HepG2 (cell line): ENCODE measurements around the gene RTEL1. TPM values are rescaled to one million over a fixed set of nuclear protein-coding genes. Genes with fewer than 3 reads are reported as not detected.

ENCODE experiments used
- AHR ChIP-seq: IDR thresholded peaks from 2 replicates; pipeline ENCODE4 v1.6.1; 2018; ENCODE audit warnings: missing genetic modification reagents, missing compliant biosample characterization
- ATF1 ChIP-seq: IDR thresholded peaks from 2 replicates; pipeline ENCODE4 v1.6.1; 2016; ENCODE audit warnings: mild to moderate bottlenecking, control low read depth
- BRD4 ChIP-seq: sonication (generic); formaldehyde crosslinking; IDR thresholded peaks from 2 replicates; pipeline ENCODE4 v1.4.0; 2020; ENCODE audit warnings: missing genetic modification reagents
- JUNB ChIP-seq: sonication (generic); formaldehyde crosslinking; IDR thresholded peaks from 2 replicates; pipeline ENCODE4 v1.8.0; 2022; ENCODE audit warnings: missing genetic modification reagents, mild to moderate bottlenecking, borderline replicate concordance
- KAT8 ChIP-seq: IDR thresholded peaks from 2 replicates; pipeline ENCODE4 v1.6.1; 2016; ENCODE audit warnings: missing genetic modification reagents, missing compliant biosample characterization
- MZF1 ChIP-seq: sonication (generic); formaldehyde crosslinking; IDR thresholded peaks from 2 replicates; pipeline ENCODE4 v1.8.1; 2023; ENCODE audit warnings: mild to moderate bottlenecking, missing genetic modification reagents, borderline replicate concordance
- POGK ChIP-seq: sonication (generic); formaldehyde crosslinking; conservative IDR thresholded peaks from 2 replicates; pipeline ENCODE4 v1.8.0; 2022; ENCODE audit warnings: mild to moderate bottlenecking, moderate library complexity, missing genetic modification reagents
- SKI ChIP-seq: fragments of 450-650 bp; IDR thresholded peaks from one replicate; pipeline ENCODE4 v1.6.1; 2018; ENCODE audit warnings: mild to moderate bottlenecking; ENCODE audit not compliant: partially characterized antibody
- SNAPC2 ChIP-seq: sonication (generic); formaldehyde crosslinking; IDR thresholded peaks from 2 replicates; pipeline ENCODE4 v1.8.1; 2022; ENCODE audit warnings: mild to moderate bottlenecking, missing genetic modification reagents
- SP2 ChIP-seq: sonication (generic); formaldehyde crosslinking; IDR thresholded peaks from 2 replicates; pipeline ENCODE4 v1.5.1; 2020; ENCODE audit warnings: mild to moderate bottlenecking, missing genetic modification reagents
- THRA ChIP-seq: sonication (generic); formaldehyde crosslinking; IDR thresholded peaks from 2 replicates; pipeline ENCODE4 v1.4.0; 2020; ENCODE audit warnings: missing genetic modification reagents, borderline replicate concordance
- ZNF138 ChIP-seq: sonication (generic); formaldehyde crosslinking; IDR thresholded peaks from 2 replicates; pipeline ENCODE4 v1.5.0; 2020; ENCODE audit warnings: mild to moderate bottlenecking, low read depth, missing genetic modification reagents
- ZNF468 ChIP-seq: sonication (generic); formaldehyde crosslinking; IDR thresholded peaks from 2 replicates; pipeline ENCODE4 v1.8.0; 2022; ENCODE audit warnings: mild to moderate bottlenecking, moderate library complexity, missing genetic modification reagents
- ZNF580 ChIP-seq: IDR thresholded peaks from 2 replicates; pipeline ENCODE4 v1.6.1; 2016; ENCODE audit warnings: low read depth, borderline replicate concordance
- ZNF660 ChIP-seq: sonication (generic); formaldehyde crosslinking; IDR thresholded peaks from 2 replicates; pipeline ENCODE4 v1.5.1; 2020; ENCODE audit warnings: mild to moderate bottlenecking, low read depth, missing genetic modification reagents, borderline replicate concordance
- ZNF747 ChIP-seq: sonication (generic); formaldehyde crosslinking; IDR thresholded peaks from 2 replicates; pipeline ENCODE4 v1.8.1; 2023; ENCODE audit warnings: missing genetic modification reagents, mild to moderate bottlenecking, borderline replicate concordance
- polyA plus RNA-seq, 8 experiments: library from polyadenylated mRNA; depleted of rRNA in 3 of 8; stranded (reverse) in 7 of 8; unstranded in 1 of 8; fragments of >200 nt; fragmentation: Illumina TruSeq in 4 of 8; extraction: Trizol in 4 of 8; gene quantifications; 2 replicates each; pipeline versions ENCODE4 v1.2.1 to v1.2.3, GENCODE V29; 2011 to 2016; ENCODE audit warnings: low read depth in 4 of 8, missing spikeins in 1 of 8, mixed read lengths in 1 of 8; ENCODE audit not compliant: insufficient read depth in 1 of 8
- total RNA-seq, 5 experiments: library from RNA; depleted of rRNA; stranded (reverse); fragments of >200 nt; fragmentation: Illumina TruSeq; extraction: Trizol; gene quantifications; 2 replicates each; pipeline ENCODE4 v1.2.3, GENCODE V29; 2016; ENCODE audit warnings: low read depth in 1 of 5
- TF ChIP-seq, protein P1 (sequence below): sonication (generic); formaldehyde crosslinking; IDR thresholded peaks from 2 replicates; pipeline ENCODE4 v1.9.0; 2021; ENCODE audit warnings: missing genetic modification reagents, borderline replicate concordance
- TF ChIP-seq, protein P2 (sequence below): sonication (generic); formaldehyde crosslinking; IDR thresholded peaks from 2 replicates; pipeline ENCODE4 v1.5.0; 2020; ENCODE audit warnings: missing genetic modification reagents, mild to moderate bottlenecking, borderline replicate concordance
- TF ChIP-seq, protein P3 (sequence below): sonication (generic); formaldehyde crosslinking; IDR thresholded peaks from 2 replicates; pipeline ENCODE4 v1.4.0; 2020; ENCODE audit warnings: missing genetic modification reagents, borderline replicate concordance

The RTEL1 gene
- total and polyA plus RNA-seq, 2 of the 13 experiments (the other 11 are each of a cell fraction or from before 2014, with no cell fraction given) = 21.8 to 36.4 TPM

DNA sequence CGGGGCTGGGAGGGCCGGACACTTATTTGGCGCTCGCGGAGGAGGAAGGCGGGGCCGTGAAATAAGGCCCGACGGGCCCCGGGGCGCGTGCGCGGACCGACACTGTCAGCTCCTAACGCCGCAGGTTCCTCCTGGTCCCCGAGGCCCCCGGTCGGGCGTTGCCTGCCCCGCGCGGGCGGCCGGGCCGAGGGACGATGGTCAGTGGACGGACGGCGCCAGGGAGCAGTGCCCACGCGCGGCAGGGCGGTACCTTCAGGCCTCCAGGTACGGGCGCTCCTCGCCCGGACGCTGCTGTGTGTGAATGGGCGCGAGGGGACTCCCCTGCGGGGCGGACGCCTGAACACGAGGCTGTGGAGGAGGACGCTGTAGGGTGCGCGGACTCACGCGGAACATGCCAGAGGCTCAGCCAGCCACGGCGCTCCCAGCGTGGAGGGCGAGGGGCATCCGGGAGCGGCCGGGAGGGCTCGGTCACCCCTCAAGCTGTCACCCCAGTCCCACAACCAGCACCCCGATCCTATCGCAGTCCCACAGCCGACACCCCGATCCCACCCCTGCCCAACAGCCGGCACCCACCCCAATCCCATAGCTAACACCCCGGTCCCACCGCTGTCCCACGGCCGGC lies 30.9 kb upstream of the RTEL1 start (continued):
- TF ChIP-seq BRD4 = peak; percentile 77; the same call in 1 of the 2 replicates
- no peak for TF ChIP-seq JUNB (CRISPR knock-in tag)
- peak; percentile 98; the same call in 1 of the 2 replicates for TF ChIP-seq AHR
- peak; percentile 96 for TF ChIP-seq ZNF747 (CRISPR knock-in tag)
- TF ChIP-seq ZNF660 = 0 out of 2 replicates have a peak, but pooled peaks have one; percentile 85
- peak; percentile 96 for TF ChIP-seq SNAPC2
- peak; percentile 58 for TF ChIP-seq THRA (CRISPR knock-in tag)
- peak; percentile 91 for TF ChIP-seq POGK (CRISPR knock-in tag)
- TF ChIP-seq ATF1 (CRISPR knock-in tag) = no peak
- TF ChIP-seq SP2 (CRISPR knock-in tag) = peak; percentile 64
- TF ChIP-seq, protein P1, sequence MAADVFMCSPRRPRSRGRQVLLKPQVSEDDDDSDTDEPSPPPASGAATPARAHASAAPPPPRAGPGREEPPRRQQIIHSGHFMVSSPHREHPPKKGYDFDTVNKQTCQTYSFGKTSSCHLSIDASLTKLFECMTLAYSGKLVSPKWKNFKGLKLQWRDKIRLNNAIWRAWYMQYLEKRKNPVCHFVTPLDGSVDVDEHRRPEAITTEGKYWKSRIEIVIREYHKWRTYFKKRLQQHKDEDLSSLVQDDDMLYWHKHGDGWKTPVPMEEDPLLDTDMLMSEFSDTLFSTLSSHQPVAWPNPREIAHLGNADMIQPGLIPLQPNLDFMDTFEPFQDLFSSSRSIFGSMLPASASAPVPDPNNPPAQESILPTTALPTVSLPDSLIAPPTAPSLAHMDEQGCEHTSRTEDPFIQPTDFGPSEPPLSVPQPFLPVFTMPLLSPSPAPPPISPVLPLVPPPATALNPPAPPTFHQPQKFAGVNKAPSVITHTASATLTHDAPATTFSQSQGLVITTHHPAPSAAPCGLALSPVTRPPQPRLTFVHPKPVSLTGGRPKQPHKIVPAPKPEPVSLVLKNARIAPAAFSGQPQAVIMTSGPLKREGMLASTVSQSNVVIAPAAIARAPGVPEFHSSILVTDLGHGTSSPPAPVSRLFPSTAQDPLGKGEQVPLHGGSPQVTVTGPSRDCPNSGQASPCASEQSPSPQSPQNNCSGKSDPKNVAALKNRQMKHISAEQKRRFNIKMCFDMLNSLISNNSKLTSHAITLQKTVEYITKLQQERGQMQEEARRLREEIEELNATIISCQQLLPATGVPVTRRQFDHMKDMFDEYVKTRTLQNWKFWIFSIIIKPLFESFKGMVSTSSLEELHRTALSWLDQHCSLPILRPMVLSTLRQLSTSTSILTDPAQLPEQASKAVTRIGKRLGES (CRISPR knock-in tag) = peak; percentile 76; the same call in 1 of the 2 replicates
- no peak; the same call in none of the 2 replicates for TF ChIP-seq ZNF138 (CRISPR knock-in tag)
- TF ChIP-seq ZNF468 (CRISPR knock-in tag) = peak; percentile 88; the same call in 1 of the 2 replicates
- TF ChIP-seq MZF1 = no peak
- TF ChIP-seq, protein P2, sequence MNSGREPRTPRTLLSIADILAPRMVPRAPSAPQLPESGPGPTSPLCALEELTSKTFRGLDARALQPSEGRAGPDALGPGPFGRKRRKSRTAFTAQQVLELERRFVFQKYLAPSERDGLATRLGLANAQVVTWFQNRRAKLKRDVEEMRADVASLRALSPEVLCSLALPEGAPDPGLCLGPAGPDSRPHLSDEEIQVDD (CRISPR knock-in tag) = peak; percentile 97
- TF ChIP-seq, protein P3, sequence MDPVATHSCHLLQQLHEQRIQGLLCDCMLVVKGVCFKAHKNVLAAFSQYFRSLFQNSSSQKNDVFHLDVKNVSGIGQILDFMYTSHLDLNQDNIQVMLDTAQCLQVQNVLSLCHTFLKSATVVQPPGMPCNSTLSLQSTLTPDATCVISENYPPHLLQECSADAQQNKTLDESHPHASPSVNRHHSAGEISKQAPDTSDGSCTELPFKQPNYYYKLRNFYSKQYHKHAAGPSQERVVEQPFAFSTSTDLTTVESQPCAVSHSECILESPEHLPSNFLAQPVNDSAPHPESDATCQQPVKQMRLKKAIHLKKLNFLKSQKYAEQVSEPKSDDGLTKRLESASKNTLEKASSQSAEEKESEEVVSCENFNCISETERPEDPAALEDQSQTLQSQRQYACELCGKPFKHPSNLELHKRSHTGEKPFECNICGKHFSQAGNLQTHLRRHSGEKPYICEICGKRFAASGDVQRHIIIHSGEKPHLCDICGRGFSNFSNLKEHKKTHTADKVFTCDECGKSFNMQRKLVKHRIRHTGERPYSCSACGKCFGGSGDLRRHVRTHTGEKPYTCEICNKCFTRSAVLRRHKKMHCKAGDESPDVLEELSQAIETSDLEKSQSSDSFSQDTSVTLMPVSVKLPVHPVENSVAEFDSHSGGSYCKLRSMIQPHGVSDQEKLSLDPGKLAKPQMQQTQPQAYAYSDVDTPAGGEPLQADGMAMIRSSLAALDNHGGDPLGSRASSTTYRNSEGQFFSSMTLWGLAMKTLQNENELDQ (CRISPR knock-in tag) = peak; percentile 20; the same call in 1 of the 2 replicates
- TF ChIP-seq KAT8 = peak; percentile 81
- TF ChIP-seq SKI = peak; percentile 75
- peak; percentile 95; the same call in 1 of the 2 replicates for TF ChIP-seq ZNF580
